Stimulated activated CD4-positive, alpha-beta T cell treated with anti-CD3 and anti-CD28 coated beads, Interleukin-4, amount 100 ng/mL, for 4 hours (primary cell): ENCODE data around the gene CHCHD3.

Source experiments
- DNase-seq, 2 experiments: peaks; one replicate each; pipeline ENCODE4 v3.0.0-alpha.2; 2020

Gene CHCHD3

DNA sequence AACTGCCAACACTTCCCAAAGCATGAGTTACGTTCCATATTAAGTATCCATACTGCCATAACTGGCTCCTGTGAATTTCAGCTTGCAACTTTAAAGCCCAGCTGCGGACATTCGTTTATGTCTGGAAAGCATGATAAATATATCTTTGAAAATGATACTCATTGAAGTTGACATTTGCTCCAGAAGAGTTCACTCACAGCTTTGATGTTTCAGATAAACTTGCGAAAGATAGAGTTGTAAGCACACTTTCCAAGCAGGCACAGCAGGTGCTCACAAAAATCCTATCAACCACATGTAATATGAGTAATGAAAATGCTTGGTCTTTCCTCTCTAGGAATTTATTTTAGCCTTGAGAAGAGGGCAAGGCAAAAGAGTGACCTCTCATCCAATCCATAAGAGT is 4.5 kb downstream of the CHCHD3 start:
- DNase-seq, result no peak

DNA sequence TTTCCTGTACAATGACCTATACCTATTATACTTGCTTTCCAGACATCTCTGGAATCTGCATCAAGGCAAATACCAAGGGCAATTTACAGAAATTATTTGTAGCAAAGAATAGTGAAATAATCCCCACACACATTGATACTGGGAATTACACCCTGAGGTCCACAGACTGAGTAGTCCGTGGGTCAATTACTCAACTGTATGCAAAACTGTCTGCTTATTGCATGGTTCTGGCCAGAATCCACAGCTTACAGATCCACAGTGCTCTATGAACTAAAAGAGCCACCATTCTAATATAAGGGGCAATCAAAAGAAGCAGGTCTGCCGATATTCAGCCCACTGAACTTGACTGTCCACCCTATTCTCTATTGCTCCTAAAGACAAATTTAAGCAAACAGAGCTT is 5.7 kb downstream of the CHCHD3 start:
- DNase-seq, result no peak

GRCh38 chr7:133071506-133071905 is 10.4 kb downstream of the CHCHD3 start:
- DNase-seq, result no peak

DNA sequence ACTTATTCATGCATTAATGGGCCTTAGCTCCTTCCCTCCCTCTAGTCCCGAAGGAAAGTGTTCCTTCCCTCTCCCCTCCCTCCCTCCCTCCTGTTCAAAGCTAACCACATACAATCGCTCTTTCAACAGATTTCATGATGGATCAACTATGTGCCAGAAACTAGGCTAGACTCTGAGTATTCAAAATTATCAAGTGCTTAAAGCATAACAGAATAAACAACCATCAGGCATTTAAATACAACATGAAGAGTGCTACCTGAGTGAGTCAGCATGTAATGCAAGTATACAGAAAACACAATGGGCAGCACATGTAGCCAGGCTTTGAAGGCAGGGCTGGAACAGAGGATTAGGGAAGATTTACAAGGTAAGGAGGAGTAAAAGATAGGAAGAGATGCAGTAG is 11.3 kb downstream of the CHCHD3 start:
- DNase-seq, result no peak

DNA sequence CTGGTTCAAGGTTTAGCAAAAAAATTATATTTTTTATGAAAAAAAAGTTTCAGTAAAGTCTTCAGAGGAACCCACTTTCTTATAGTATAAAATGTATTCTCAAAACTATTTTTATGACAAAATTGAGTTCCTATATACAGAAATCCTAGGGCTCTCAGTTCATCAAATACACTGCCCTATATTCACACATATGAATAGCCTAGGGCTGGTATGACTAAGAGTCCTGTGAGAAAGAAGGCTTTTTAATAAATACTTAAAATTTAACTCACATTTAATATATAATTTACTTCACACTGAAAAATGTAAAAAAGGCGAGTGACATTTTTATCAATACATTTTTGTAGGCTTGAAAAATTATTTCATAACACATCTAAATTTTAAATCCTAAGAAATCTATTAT is 16.6 kb downstream of the CHCHD3 start:
- DNase-seq, result no peak

GRCh38 chr7:133064082-133064820 is 17.6 kb downstream of the CHCHD3 start:
- no peak for DNase-seq

DNA sequence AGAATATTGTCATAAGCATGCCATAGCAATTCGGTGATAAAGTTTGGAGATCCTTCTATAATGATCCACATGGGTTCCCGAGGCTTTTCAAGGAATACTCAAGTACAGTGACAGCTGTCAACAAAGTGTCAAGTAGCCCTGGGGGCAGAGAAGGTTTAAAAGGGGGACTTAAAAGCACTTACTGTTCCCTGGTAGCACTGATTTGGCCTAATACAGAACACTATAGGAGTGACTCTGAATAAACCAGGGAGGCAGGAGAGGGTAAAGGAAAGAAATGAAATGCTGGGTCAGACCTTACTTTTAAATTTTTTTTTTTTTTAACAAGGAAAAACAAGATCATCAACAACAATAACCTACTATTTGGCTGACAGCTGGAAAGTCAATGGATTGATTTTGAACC is 20.1 kb downstream of the CHCHD3 start:
- DNase-seq, result no peak

- DNase-seq, result no peak
Observed at GRCh38 chr7:133061357-133061756, 20.5 kb downstream of the CHCHD3 start.

- DNase-seq, result no peak
Observed at GRCh38 chr7:133060004-133060403, 21.9 kb downstream of the CHCHD3 start.

DNA sequence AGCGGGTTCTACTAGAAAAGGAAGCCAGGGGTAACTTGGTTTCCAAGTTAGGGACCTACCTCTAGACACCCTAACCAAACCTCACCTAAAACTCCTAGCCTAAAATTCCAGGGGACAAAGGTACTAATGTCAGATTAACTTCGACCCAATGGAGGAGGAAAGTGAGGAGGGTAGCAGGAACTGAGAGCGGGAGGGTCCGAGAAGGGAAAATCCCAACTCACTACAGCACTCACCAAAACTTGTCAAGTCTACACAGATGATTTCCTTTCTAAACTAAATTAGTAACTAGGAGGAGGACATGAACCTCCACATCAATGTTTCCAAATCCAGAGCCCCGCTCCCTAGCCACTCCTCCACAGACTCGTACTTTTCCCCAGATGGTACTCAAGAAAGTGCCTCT is 22.6 kb downstream of the CHCHD3 start:
- DNase-seq, result no peak

DNA sequence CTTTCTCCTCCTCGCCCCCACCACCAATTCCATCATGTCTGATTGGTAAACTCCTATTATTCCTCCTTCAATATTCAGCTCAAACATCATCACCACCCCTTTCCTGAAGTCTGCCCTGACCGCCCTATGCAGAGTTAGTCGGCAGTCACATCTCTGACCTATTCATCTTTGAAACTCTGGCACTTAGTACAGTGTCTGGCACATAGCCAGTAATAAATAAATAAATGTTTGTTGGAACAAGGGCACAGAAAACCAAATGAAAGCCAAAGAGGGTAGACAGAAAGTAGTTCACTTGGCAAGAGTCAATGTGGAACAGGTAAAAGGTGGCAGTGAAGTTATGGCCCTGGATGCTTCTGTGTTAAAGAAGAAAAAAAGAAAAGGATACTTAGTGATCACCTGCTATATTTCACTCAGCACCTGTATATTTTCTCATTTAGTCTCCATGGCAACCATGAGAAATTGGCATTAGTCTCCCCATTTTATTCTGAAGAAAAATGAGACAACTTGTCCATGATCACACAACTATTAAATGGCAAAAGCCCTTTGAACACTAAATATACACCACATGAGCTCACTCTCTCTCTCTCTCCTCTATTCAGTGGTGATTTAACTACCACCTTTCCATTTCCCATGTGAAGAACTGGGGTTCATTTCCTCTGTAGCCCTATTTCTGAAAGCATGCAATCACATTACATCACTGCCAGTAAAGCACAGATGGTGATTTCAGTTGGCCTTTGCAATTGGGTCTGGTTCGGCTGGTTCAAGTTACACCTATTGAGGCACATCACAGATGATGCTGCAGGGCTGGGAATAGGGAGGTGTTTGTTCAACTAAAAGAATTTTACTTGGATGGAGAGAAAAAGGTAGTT is 25.3 kb downstream of the CHCHD3 start:
- no peak for DNase-seq

DNA sequence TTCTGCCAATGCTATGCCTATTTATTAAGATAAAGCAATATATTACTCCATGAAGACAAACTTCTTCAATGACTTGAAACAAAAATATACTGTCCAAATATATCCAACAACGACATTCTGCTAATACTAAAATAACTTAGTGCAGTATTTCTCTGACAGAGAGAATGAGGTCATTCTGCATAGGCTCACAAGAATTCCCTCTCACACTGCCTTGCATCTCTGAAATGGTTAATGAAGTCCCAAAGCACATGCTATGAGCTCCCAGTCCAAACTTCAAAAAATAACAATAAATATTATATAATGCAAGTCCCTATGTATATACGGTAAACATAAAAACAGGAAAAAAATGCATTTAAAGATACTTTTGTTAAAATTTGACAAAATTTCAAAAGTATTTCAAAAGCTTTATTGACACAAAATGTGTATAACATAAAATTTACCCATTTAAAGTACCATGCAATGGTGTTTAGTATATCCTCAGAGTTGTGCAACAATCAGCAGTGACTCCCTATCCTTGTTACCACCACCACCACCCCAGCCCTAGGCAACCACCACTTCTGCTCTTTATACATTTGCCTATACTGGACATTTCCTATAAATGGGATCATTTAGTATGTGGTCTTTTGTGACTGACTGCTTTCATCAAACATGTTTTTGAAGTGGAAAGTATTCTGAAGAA is 27.6 kb downstream of the CHCHD3 start:
- DNase-seq, result no peak

DNA sequence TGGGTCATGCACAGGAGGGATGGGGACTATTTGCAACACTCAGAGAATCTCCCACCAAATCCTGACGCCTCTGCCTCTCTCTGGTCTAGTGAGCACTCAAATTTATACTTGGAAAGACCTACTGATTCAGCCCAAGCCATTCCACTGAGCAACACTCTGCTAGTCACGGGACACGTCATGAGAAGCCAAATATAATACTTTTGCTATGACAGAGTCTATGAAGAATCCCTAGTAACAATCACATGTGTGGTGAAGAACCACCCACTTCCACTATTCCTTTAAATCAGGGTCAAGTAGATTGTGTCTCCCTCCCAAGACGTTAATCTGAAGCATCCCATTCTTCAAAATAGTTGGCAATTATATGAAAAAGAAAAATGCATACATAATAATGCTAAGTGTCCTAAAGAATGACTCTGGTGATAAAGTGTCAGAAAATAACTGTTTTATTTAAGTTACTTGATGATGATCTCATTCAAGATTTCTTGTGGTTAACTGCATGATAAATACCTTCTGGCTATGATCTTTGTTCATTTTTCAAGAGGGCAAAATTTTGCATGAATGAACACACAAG is 28.5 kb downstream of the CHCHD3 start:
- no peak for DNase-seq

DNA sequence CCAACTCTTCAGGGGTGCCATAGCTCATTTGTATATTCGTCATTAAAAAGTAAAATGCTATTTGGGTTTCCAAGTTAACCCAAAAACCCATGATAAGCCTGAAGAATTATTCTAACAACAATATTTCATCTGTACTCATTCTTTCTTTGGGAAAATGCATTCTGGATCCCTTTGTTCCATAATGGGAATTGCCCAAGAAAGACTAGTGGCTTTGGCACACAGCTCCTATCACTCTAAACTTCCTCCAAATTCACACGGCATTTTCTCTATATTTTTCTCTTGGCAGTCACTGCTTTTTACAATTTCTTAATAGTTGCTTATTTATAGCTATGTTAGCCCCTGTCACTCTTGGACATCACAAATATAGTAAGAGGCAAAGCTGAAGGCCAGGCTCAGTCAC is 29.1 kb downstream of the CHCHD3 start:
- no peak for DNase-seq

DNA sequence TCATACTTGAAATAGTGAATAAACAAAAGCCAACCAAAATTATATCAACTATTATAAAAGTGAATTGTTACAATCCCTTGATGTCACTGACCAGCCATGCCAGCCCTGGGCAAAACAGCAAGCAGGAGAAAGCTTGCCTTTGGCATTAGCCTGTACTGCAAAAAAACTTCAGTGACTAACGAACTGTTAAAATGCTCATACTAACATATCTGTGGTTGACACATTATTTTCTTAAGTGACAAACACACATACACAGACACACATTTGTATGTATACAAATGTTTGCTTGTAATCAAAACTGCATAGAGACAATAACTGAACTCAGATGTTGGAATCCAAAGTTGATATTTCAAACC is 29.5 kb downstream of the CHCHD3 start:
- DNase-seq, result no peak

DNA sequence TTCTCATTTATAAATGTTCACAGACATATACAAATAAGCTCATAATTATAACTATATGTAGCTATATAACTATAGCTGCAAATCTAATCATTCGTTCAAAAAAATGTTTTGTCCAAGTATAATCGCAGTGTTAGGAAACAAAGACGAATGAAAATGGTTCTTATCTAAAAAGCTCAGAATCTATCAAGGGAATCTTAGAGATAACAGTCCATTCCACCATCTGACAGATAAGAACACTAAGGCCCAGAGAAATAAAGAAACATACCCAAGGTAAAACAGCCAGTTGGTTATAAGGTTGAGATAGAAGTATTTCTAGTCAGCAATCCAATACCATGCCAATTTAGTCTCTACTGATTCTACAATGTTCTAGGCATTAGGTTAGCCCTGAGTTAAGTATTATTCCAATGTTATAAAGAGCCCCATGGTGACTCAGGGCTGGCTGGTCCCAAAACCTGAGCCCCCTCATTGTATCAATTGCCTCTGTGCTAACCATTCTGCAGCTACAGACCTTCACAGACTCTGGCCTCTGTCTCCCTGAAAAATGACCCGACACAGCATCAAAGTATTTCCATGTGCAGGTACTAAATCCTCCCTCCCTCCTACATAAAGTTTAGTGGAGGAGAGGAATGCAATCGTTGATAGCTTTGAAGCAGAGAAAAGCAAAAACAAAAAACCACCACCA is 30.0 kb downstream of the CHCHD3 start:
- no peak for DNase-seq

DNA sequence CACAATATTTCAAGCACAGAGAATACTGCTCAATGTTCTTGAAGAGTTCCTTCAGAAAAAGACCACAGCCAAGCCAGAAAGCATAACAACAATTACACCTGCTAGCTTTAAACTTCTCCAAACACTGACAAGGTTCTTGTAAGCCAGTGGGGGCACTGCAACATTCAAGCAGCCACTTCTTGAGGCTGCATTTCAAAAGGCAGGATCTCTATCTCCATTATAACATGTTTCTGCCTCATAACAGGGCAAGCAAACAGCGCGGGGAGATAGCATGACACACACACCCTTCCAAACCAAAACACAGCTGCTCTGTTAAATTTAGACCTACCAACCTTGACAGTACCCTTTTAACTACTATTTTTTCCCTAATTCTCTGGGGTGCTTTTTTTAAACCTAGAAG is 30.8 kb downstream of the CHCHD3 start:
- no peak for DNase-seq

GRCh38 chr7:133050200-133050995 is 31.5 kb downstream of the CHCHD3 start:
- DNase-seq, result no peak

DNA sequence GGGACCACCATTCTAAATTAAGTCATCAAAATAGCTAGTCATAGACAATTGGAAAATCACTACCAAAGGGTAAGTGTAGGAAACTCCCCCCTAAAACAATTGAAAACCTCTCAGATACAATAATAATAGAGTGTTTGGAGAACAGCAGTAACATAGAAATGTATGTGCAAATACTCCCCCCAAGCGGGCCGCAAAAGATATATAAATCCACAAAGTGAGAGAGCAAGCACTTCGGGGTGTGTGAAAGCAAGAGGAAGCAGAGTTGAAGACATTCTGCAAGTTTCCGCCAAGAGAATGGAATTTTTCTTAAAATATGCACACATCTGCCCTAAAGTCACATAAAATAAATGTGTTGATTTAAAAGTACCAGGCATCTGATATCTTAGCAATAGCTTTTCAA is 33.3 kb downstream of the CHCHD3 start:
- no peak for DNase-seq

DNA sequence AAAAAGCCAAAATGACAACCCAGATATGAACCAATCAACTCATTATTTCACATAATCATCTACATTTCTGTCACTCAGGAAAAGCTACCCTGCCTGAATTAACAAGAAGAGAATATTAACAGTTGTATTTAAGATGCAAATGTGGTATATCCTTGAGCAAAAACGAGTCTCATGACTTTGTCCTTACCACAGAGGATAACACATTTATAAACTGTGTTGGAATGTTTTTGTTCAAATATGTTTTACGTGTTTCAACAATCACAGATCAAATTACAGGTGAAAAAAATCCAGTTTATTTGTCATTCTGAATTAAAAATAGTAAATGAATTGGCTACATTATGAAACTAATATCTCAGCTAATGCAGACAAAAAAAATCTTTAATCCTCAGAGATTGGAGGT is 34.6 kb downstream of the CHCHD3 start:
- DNase-seq, result no peak

- DNase-seq, result no peak
Observed at GRCh38 chr7:133044722-133045473, 37.0 kb downstream of the CHCHD3 start.
